Calu3 (cell line): Measurements from ENCODE around the gene P2RX6. TPM values are rescaled to one million over a fixed set of nuclear protein-coding genes. Genes with fewer than 3 reads are reported as not detected.

Experiments used
- BruUV-seq: library from RNA; stranded (reverse); fragments of 400-500 nt; replicated peaks from 2 replicates; lab custom pipeline; 2021; lab: Mats Ljungman, UMichigan
- CTCF ChIA-PET: fragments of 300-600 bp; sonication (Branson Sonifier 250); formaldehyde crosslinking; loops from one replicate; lab custom pipeline; 2022; ENCODE audit warnings: antibody characterized with exemption; lab: Charles Lee
- DNase-seq: peaks from one replicate; pipeline ENCODE4 v3.0.0; 2022
- H3K27ac Mint-ChIP-seq: one replicate; pipeline ENCODE4 v1.8.0; 2022; ENCODE audit warnings: mixed read lengths; ENCODE audit not compliant: unreplicated experiment
- H3K27me3 Mint-ChIP-seq: one replicate; pipeline ENCODE4 v1.8.0; 2022; ENCODE audit warnings: mixed read lengths; ENCODE audit not compliant: unreplicated experiment
- H3K36me3 Mint-ChIP-seq: one replicate; pipeline ENCODE4 v1.8.0; 2022; ENCODE audit warnings: mild to moderate bottlenecking, moderate library complexity, mixed read lengths; ENCODE audit not compliant: insufficient read depth, unreplicated experiment
- H3K4me1 Mint-ChIP-seq: one replicate; pipeline ENCODE4 v1.8.0; 2022; ENCODE audit warnings: mild to moderate bottlenecking, low read depth, mixed read lengths; ENCODE audit not compliant: unreplicated experiment
- H3K4me3 Mint-ChIP-seq: one replicate; pipeline ENCODE4 v1.8.0; 2022; ENCODE audit warnings: mild to moderate bottlenecking, low read depth, moderate library complexity, mixed read lengths; ENCODE audit not compliant: unreplicated experiment
- H3K9me3 Mint-ChIP-seq: one replicate; pipeline ENCODE4 v1.8.0; 2022; ENCODE audit warnings: low read depth, mixed read lengths; ENCODE audit not compliant: unreplicated experiment
- CTCF ChIP-seq: fragments of 200-600 bp; IDR thresholded peaks from one replicate; pipeline ENCODE4 v1.8.0; 2022; ENCODE audit warnings: antibody characterized with exemption; ENCODE audit not compliant: unreplicated experiment
- intact Hi-C: fragments of 100-400 bp; cut with micrococcal nuclease; formaldehyde crosslinking; loops from one replicate; pipeline ENCODE4 v1.10.0; 2022; ENCODE audit not compliant: unreplicated experiment
- total RNA-seq: library from RNA; stranded (reverse); gene quantifications from 2 replicates; pipeline ENCODE4 v1.2.3, GENCODE V29; 2022

Gene P2RX6
- total RNA-seq, 1 experiment from 2014 or later = 0.26 TPM

GRCh38 chr22:21073023-21073422 is 58.1 kb downstream of the P2RX6 start:
- Mint-ChIP-seq H3K4me1 (no peaks in the 10 kb centered on the region), H3K27ac (no peak overlapping the region), H3K27me3 (peaks cover 43% of the 10 kb centered on the region), H3K9me3 (no peaks in the 10 kb centered on the region), H3K36me3 (no peaks in the 10 kb centered on the region), H3K4me3 (no peak overlapping the region)
- no peak for TF ChIP-seq CTCF
- intact Hi-C loops = no loop called here
- no peak for DNase-seq
- CTCF ChIA-PET = no interaction called here
- BruUV-seq = no TSS peak

GRCh38 chr22:21073482-21073881 is 58.5 kb downstream of the P2RX6 start:
- CTCF ChIA-PET = interaction anchor here (0.6 kb wide), 1 partner anchor 543 kb away, joined by 3 read pairs; no protein-coding TSS in a partner anchor
- H3K36me3 Mint-ChIP-seq = no peaks in the 10 kb centered on the region

GRCh38 chr22:21074102-21074715 is 59.2 kb downstream of the P2RX6 start:
- no peaks in the 10 kb centered on the region for H3K36me3 Mint-ChIP-seq
- no peaks in the 10 kb centered on the region for H3K9me3 Mint-ChIP-seq
- H3K4me1 Mint-ChIP-seq = no peaks in the 10 kb centered on the region
- no peak for TF ChIP-seq CTCF
- H3K27ac Mint-ChIP-seq = no peak overlapping the region
- CTCF ChIA-PET = interaction anchor here (0.6 to 1.1 kb wide), 4 partner anchors 28 to 543 kb away, joined by 3 to 6 read pairs (median 4); no protein-coding TSS in a partner anchor
- DNase-seq = peak; percentile 26
- intact Hi-C loops = no loop called here
- peaks cover 41% of the 10 kb centered on the region for H3K27me3 Mint-ChIP-seq
- no peak overlapping the region for H3K4me3 Mint-ChIP-seq
- BruUV-seq = no TSS peak

More at GRCh38 chr22:21073482-21073881, 58.5 kb downstream of the P2RX6 start:
- H3K27ac Mint-ChIP-seq = no peak overlapping the region
- H3K9me3 Mint-ChIP-seq = no peaks in the 10 kb centered on the region
- peaks cover 47% of the 10 kb centered on the region for H3K27me3 Mint-ChIP-seq
- TF ChIP-seq CTCF = no peak
- DNase-seq = no peak
- H3K4me3 Mint-ChIP-seq = no peak overlapping the region
- intact Hi-C loops = no loop called here
- H3K4me1 Mint-ChIP-seq = no peaks in the 10 kb centered on the region
- BruUV-seq = no TSS peak

GRCh38 chr22:21075516-21076138 is 60.7 kb downstream of the P2RX6 start:
- Mint-ChIP-seq H3K9me3 (no peaks in the 10 kb centered on the region), H3K27ac (no peak overlapping the region), H3K27me3 (peaks cover 27% of the 10 kb centered on the region), H3K4me1 (no peaks in the 10 kb centered on the region), H3K36me3 (no peaks in the 10 kb centered on the region), H3K4me3 (no peak overlapping the region)
- TF ChIP-seq CTCF = no peak
- no peak for DNase-seq
- intact Hi-C loops = no loop called here
- BruUV-seq = no TSS peak
- CTCF ChIA-PET = no interaction called here
